Mucosa of rectum (tissue), 2 donors: ENCODE results near the gene IL1A.

ENCODE experiments used
- H3K27ac ChIP-seq, 2 donors: one replicate each; pipeline ENCODE4 v1.7.0; 2013; ENCODE audit warnings: inconsistent platforms in 2 of 2, low read depth in 2 of 2, low read length in 2 of 2
- H3K27me3 ChIP-seq, 2 donors: one replicate each; pipeline ENCODE4 v1.7.0; 2013; ENCODE audit warnings: low read length in 2 of 2; ENCODE audit not compliant: control insufficient read depth in 2 of 2, insufficient read depth in 2 of 2
- H3K36me3 ChIP-seq, 2 donors: one replicate each; pipeline ENCODE4 v1.7.0; 2013; ENCODE audit warnings: low read length in 2 of 2; ENCODE audit not compliant: control insufficient read depth in 2 of 2, insufficient read depth in 2 of 2
- H3K4me1 ChIP-seq, 2 donors: one replicate each; pipeline ENCODE4 v1.7.0; 2013; ENCODE audit warnings: low read length in 2 of 2, mild to moderate bottlenecking in 1 of 2; ENCODE audit not compliant: control insufficient read depth in 2 of 2, insufficient read depth in 2 of 2
- H3K4me3 ChIP-seq, 2 donors: one replicate each; pipeline ENCODE4 v1.7.0; 2013; ENCODE audit warnings: low read length in 2 of 2
- H3K9ac ChIP-seq, 2 donors: one replicate each; pipeline ENCODE4 v1.7.0; 2013; ENCODE audit warnings: low read length in 2 of 2, low read depth in 1 of 2, mild to moderate bottlenecking in 1 of 2
- H3K9me3 ChIP-seq, 2 donors: one replicate each; pipeline ENCODE4 v1.7.0; 2013; ENCODE audit warnings: low read length in 2 of 2; ENCODE audit not compliant: control insufficient read depth in 2 of 2
- donor health status: healthy.
- donor health status: Normal muscosa, but diverticular disease.

Gene IL1A

GRCh38 chr2:112750560-112750843 lies 33.8 kb downstream of the IL1A start:
- H3K4me3 ChIP-seq = no peak overlapping the region
- H3K4me1 ChIP-seq = peaks cover 0 to 8% of the 10 kb centered on the region in 2 donors
- H3K36me3 ChIP-seq = peaks cover 0 to 2% of the 10 kb centered on the region in 2 donors
- H3K27ac ChIP-seq = no peak overlapping the region
- H3K9me3 ChIP-seq = no peaks in the 10 kb centered on the region
- H3K9ac ChIP-seq = no peak overlapping the region
- H3K27me3 ChIP-seq = no peaks in the 10 kb centered on the region

GRCh38 chr2:112749755-112750559 lies 34.3 kb downstream of the IL1A start:
- no peak overlapping the region for H3K4me3 ChIP-seq
- H3K4me1 ChIP-seq = peaks cover 0 to 8% of the 10 kb centered on the region in 2 donors
- no peak overlapping the region for H3K27ac ChIP-seq
- no peak overlapping the region for H3K9ac ChIP-seq
- H3K9me3 ChIP-seq = no peaks in the 10 kb centered on the region
- no peaks in the 10 kb centered on the region for H3K36me3 ChIP-seq
- no peaks in the 10 kb centered on the region for H3K27me3 ChIP-seq

- no peak overlapping the region for H3K4me3 ChIP-seq
- H3K27ac ChIP-seq = no peak overlapping the region
- no peak overlapping the region for H3K9ac ChIP-seq
- H3K27me3 ChIP-seq = no peaks in the 10 kb centered on the region
- H3K9me3 ChIP-seq = no peaks in the 10 kb centered on the region
- peaks cover 0 to 5% of the 10 kb centered on the region in 2 donors for H3K36me3 ChIP-seq
- no peaks in the 10 kb centered on the region for H3K4me1 ChIP-seq
Observed at GRCh38 chr2:112740527-112740926, 43.8 kb downstream of the IL1A start.

GRCh38 chr2:112737542-112738232 lies 46.6 kb downstream of the IL1A start:
- Histone ChIP-seq H3K9ac (no peak overlapping the region), H3K4me1 (peaks cover 0 to 3% of the 10 kb centered on the region in 2 donors), H3K27me3 (no peaks in the 10 kb centered on the region), H3K27ac (no peak overlapping the region), H3K9me3 (no peaks in the 10 kb centered on the region), H3K36me3 (peaks cover 0 to 5% of the 10 kb centered on the region in 2 donors), H3K4me3 (no peak overlapping the region)

- H3K27ac ChIP-seq = no peak overlapping the region
- no peak overlapping the region for H3K4me3 ChIP-seq
- H3K27me3 ChIP-seq = no peaks in the 10 kb centered on the region
- no peak overlapping the region for H3K9ac ChIP-seq
- no peaks in the 10 kb centered on the region for H3K36me3 ChIP-seq
- H3K9me3 ChIP-seq = no peaks in the 10 kb centered on the region
- H3K4me1 ChIP-seq = peaks cover 0 to 3% of the 10 kb centered on the region in 2 donors
Observed at GRCh38 chr2:112733871-112734270, 50.4 kb downstream of the IL1A start.

- no peaks in the 10 kb centered on the region for H3K27me3 ChIP-seq
- no peak overlapping the region for H3K9ac ChIP-seq
- H3K9me3 ChIP-seq = no peaks in the 10 kb centered on the region
- H3K4me1 ChIP-seq = peaks cover 0 to 3% of the 10 kb centered on the region in 2 donors
- no peak overlapping the region for H3K27ac ChIP-seq
- no peak overlapping the region for H3K4me3 ChIP-seq
- H3K36me3 ChIP-seq = no peaks in the 10 kb centered on the region
Observed at GRCh38 chr2:112733456-112733855, 50.8 kb downstream of the IL1A start.

GRCh38 chr2:112731479-112731878 lies 52.8 kb downstream of the IL1A start:
- Histone ChIP-seq H3K4me1 (peaks cover 0 to 3% of the 10 kb centered on the region in 2 donors), H3K4me3 (no peak overlapping the region), H3K27me3 (peaks cover 0 to 2% of the 10 kb centered on the region in 2 donors), H3K36me3 (no peaks in the 10 kb centered on the region), H3K27ac (no peak overlapping the region), H3K9me3 (no peaks in the 10 kb centered on the region), H3K9ac (no peak overlapping the region)

- Histone ChIP-seq H3K36me3 (no peaks in the 10 kb centered on the region), H3K4me1 (peaks cover 0 to 3% of the 10 kb centered on the region in 2 donors), H3K9me3 (no peaks in the 10 kb centered on the region), H3K27me3 (peaks cover 0 to 2% of the 10 kb centered on the region in 2 donors), H3K27ac (no peak overlapping the region), H3K4me3 (no peak overlapping the region), H3K9ac (no peak overlapping the region)
Observed at GRCh38 chr2:112730791-112731190, 53.5 kb downstream of the IL1A start.

GRCh38 chr2:112730216-112730615 lies 54.1 kb downstream of the IL1A start:
- Histone ChIP-seq H3K9me3 (no peaks in the 10 kb centered on the region), H3K27ac (no peak overlapping the region), H3K9ac (no peak overlapping the region), H3K36me3 (no peaks in the 10 kb centered on the region), H3K4me3 (no peak overlapping the region), H3K27me3 (peaks cover 0 to 2% of the 10 kb centered on the region in 2 donors), H3K4me1 (peaks cover 0 to 3% of the 10 kb centered on the region in 2 donors)

- Histone ChIP-seq H3K4me1 (no peaks in the 10 kb centered on the region), H3K27me3 (peaks cover 0 to 2% of the 10 kb centered on the region in 2 donors), H3K9me3 (no peaks in the 10 kb centered on the region), H3K27ac (no peak overlapping the region), H3K36me3 (no peaks in the 10 kb centered on the region), H3K4me3 (no peak overlapping the region), H3K9ac (no peak overlapping the region)
Observed at GRCh38 chr2:112728378-112729175, 55.7 kb downstream of the IL1A start.
